HepG2 (cell line): Measurements from ENCODE around the gene CCDC181. TPM values are rescaled to one million over a fixed set of nuclear protein-coding genes. Genes with fewer than 3 reads are reported as not detected.

ENCODE experiments used
- ARID3A ChIP-seq: IDR thresholded peaks from 2 replicates; pipeline ENCODE4 v1.6.1; 2012; ENCODE audit warnings: low read depth, low read length, improper control_type of control experiment
- ELF4 ChIP-seq: sonication (generic); formaldehyde crosslinking; IDR thresholded peaks from 2 replicates; pipeline ENCODE4 v1.5.0; 2020; ENCODE audit warnings: missing genetic modification reagents, mild to moderate bottlenecking, moderate library complexity, borderline replicate concordance
- GATAD1 ChIP-seq: IDR thresholded peaks from 2 replicates; pipeline ENCODE4 v1.6.1; 2016; ENCODE audit warnings: missing genetic modification reagents, missing compliant biosample characterization
- GATAD2A ChIP-seq: IDR thresholded peaks from 2 replicates; pipeline ENCODE4 v1.6.1; 2016
- HNRNPLL ChIP-seq: fragments of 200-400 bp; formaldehyde crosslinking; IDR thresholded peaks from 2 replicates; pipeline ENCODE4 v1.6.1; 2017; ENCODE audit warnings: mild to moderate bottlenecking, low read depth, low read length; ENCODE audit not compliant: poor library complexity, severe bottlenecking
- KAT8 ChIP-seq: IDR thresholded peaks from 2 replicates; pipeline ENCODE4 v1.6.1; 2016; ENCODE audit warnings: missing genetic modification reagents, missing compliant biosample characterization
- MTA3 ChIP-seq: sonication (generic); formaldehyde crosslinking; IDR thresholded peaks from 2 replicates; pipeline ENCODE4 v1.4.0; 2020; ENCODE audit warnings: missing genetic modification reagents
- PBX2 ChIP-seq: IDR thresholded peaks from 2 replicates; pipeline ENCODE4 v1.6.1; 2016; ENCODE audit warnings: control low read depth
- POGK ChIP-seq: sonication (generic); formaldehyde crosslinking; conservative IDR thresholded peaks from 2 replicates; pipeline ENCODE4 v1.8.0; 2022; ENCODE audit warnings: mild to moderate bottlenecking, moderate library complexity, missing genetic modification reagents
- RNF2 ChIP-seq: fragments of 450-650 bp; conservative IDR thresholded peaks from 2 replicates; pipeline ENCODE4 v1.6.1; 2016; ENCODE audit warnings: low read depth
- SALL1 ChIP-seq: sonication (generic); formaldehyde crosslinking; IDR thresholded peaks from 2 replicates; pipeline ENCODE4 v1.8.0; 2022; ENCODE audit warnings: mild to moderate bottlenecking, missing genetic modification reagents
- STAT5B ChIP-seq: sonication (generic); formaldehyde crosslinking; IDR thresholded peaks from 2 replicates; pipeline ENCODE4 v1.4.0; 2020; ENCODE audit warnings: missing genetic modification reagents
- ZFP82 ChIP-seq: sonication (generic); formaldehyde crosslinking; IDR thresholded peaks from 2 replicates; pipeline ENCODE4 v1.5.1; 2020; ENCODE audit warnings: mild to moderate bottlenecking, missing genetic modification reagents, borderline replicate concordance
- ZNF224 ChIP-seq: sonication (generic); formaldehyde crosslinking; IDR thresholded peaks from 2 replicates; pipeline ENCODE4 v1.5.0; 2020; ENCODE audit warnings: mild to moderate bottlenecking, missing genetic modification reagents
- ZNF232 ChIP-seq: sonication (generic); formaldehyde crosslinking; IDR thresholded peaks from 2 replicates; pipeline ENCODE4 v1.4.0; 2020; ENCODE audit warnings: missing genetic modification reagents, borderline replicate concordance
- ZNF281 ChIP-seq: sonication (generic); formaldehyde crosslinking; IDR thresholded peaks from 2 replicates; pipeline ENCODE4 v1.4.0; 2020; ENCODE audit warnings: missing genetic modification reagents, borderline replicate concordance
- ZNF333 ChIP-seq: sonication (generic); formaldehyde crosslinking; IDR thresholded peaks from 2 replicates; pipeline ENCODE4 v1.4.0; 2020; ENCODE audit warnings: mild to moderate bottlenecking, missing genetic modification reagents, borderline replicate concordance
- ZNF350 ChIP-seq: sonication (generic); formaldehyde crosslinking; IDR thresholded peaks from 2 replicates; pipeline ENCODE4 v1.4.0; 2020; ENCODE audit warnings: mild to moderate bottlenecking, low read depth, missing genetic modification reagents, borderline replicate concordance
- ZNF530 ChIP-seq: sonication (generic); formaldehyde crosslinking; IDR thresholded peaks from 2 replicates; pipeline ENCODE4 v1.5.0; 2020; ENCODE audit warnings: low read depth, mild to moderate bottlenecking, missing genetic modification reagents
- ZNF576 ChIP-seq: sonication (generic); formaldehyde crosslinking; IDR thresholded peaks from 2 replicates; pipeline ENCODE4 v1.4.0; 2020; ENCODE audit warnings: mild to moderate bottlenecking, missing genetic modification reagents
- polyA plus RNA-seq, 8 experiments: library from polyadenylated mRNA; depleted of rRNA in 3 of 8; stranded (reverse) in 7 of 8; unstranded in 1 of 8; fragments of >200 nt; fragmentation: Illumina TruSeq in 4 of 8; extraction: Trizol in 4 of 8; gene quantifications; 2 replicates each; pipeline versions ENCODE4 v1.2.1 to v1.2.3, GENCODE V29; 2011 to 2016; ENCODE audit warnings: low read depth in 4 of 8, missing spikeins in 1 of 8, mixed read lengths in 1 of 8; ENCODE audit not compliant: insufficient read depth in 1 of 8
- total RNA-seq, 5 experiments: library from RNA; depleted of rRNA; stranded (reverse); fragments of >200 nt; fragmentation: Illumina TruSeq; extraction: Trizol; gene quantifications; 2 replicates each; pipeline ENCODE4 v1.2.3, GENCODE V29; 2016; ENCODE audit warnings: low read depth in 1 of 5

CCDC181 gene
- total and polyA plus RNA-seq, 2 of the 13 experiments (the other 11 are each of a cell fraction or from before 2014, with no cell fraction given) = 0.07 TPM; not detected in 1

GRCh38 chr1:169367686-169368405 lies 59.4 kb downstream of the CCDC181 start, which contains the start of the genes BLZF1 and NME7 (continued):
- TF ChIP-seq SALL1 (0 out of 2 replicates have a peak, but pooled peaks have one; percentile 12), MTA3 (CRISPR knock-in tag) (no peak), ZNF224 (no peak), ZFP82 (CRISPR knock-in tag) (no peak), ELF4 (CRISPR knock-in tag) (peak; percentile 32; the same call in 1 of the 2 replicates), ZNF530 (CRISPR knock-in tag) (no peak), ZNF350 (CRISPR knock-in tag) (peak; percentile 63; the same call in 1 of the 2 replicates), GATAD2A (CRISPR knock-in tag) (no peak; the same call in 1 of the 2 replicates), POGK (CRISPR knock-in tag) (peak; percentile 36; the same call in 1 of the 2 replicates), KAT8 (CRISPR knock-in tag) (peak; percentile 96), HNRNPLL (no peak), ZNF281 (CRISPR knock-in tag) (no peak), ZNF232 (CRISPR knock-in tag) (peak; percentile 19; the same call in 1 of the 2 replicates), RNF2 (no peak), GATAD1 (CRISPR knock-in tag) (peak; percentile 88), STAT5B (no peak), ARID3A (no peak), PBX2 (no peak), ZNF576 (CRISPR knock-in tag) (no peak), ZNF333 (CRISPR knock-in tag) (no peak)
